H1 (cell line): Measurements from ENCODE around the gene ING4. TPM values are rescaled to one million over a fixed set of nuclear protein-coding genes. Genes with fewer than 3 reads are reported as not detected.

Experiments
- CTCF ChIA-PET: fragments of 300-600 bp; sonication (Branson Sonifier 250); formaldehyde crosslinking; loops from one replicate; lab custom pipeline; 2021; ENCODE audit not compliant: partially characterized antibody; lab: Charles Lee
- POLR2A ChIA-PET: fragments of 300-600 bp; sonication (Branson Sonifier 250); formaldehyde crosslinking; loops from one replicate; lab custom pipeline; 2021; ENCODE audit warnings: inconsistent platforms; ENCODE audit not compliant: partially characterized antibody; lab: Charles Lee
- DNase-seq, 2 experiments: peaks; one replicate each; pipeline versions ENCODE4 v3.0.0 to v3.0.0-alpha.2; 2010 to 2022; ENCODE audit warnings: low spot score in 2 of 2, low read depth in 1 of 2, mixed read lengths in 1 of 2
- FAIRE-seq: peaks from 2 replicates; lab custom pipeline; 2011; peaks lifted over from hg19 to GRCh38; lab: Jason Lieb, UNC
- H2AFZ ChIP-seq: 2 replicates; pipeline ENCODE4 v1.8.1; 2012; ENCODE audit warnings: low read length, inconsistent platforms
- H2AK5ac ChIP-seq: 2 replicates; pipeline ENCODE4 v1.6.1; 2013; ENCODE audit warnings: low read depth, low read length
- H2BK120ac ChIP-seq: replicated peaks from 2 replicates; pipeline ENCODE3; 2013; ENCODE audit warnings: low read depth, low read length, inconsistent platforms
- H2BK12ac ChIP-seq: 2 replicates; pipeline ENCODE4 v1.6.1; 2013; ENCODE audit warnings: low read depth, low read length
- H2BK15ac ChIP-seq: 2 replicates; pipeline ENCODE4 v1.6.1; 2013; ENCODE audit warnings: low read length
- H2BK20ac ChIP-seq: 2 replicates; pipeline ENCODE4 v1.6.1; 2013; ENCODE audit warnings: low read length
- H2BK5ac ChIP-seq: 2 replicates; pipeline ENCODE4 v1.6.1; 2013; ENCODE audit warnings: low read depth, low read length
- H3K14ac ChIP-seq: 2 replicates; pipeline ENCODE4 v1.6.1; 2013; ENCODE audit warnings: inconsistent platforms; ENCODE audit not compliant: insufficient read length
- H3K18ac ChIP-seq: 2 replicates; pipeline ENCODE4 v1.6.1; 2013; ENCODE audit warnings: low read length; ENCODE audit errors: extremely low read depth
- H3K23ac ChIP-seq: 2 replicates; pipeline ENCODE4 v1.6.1; 2013; ENCODE audit warnings: inconsistent platforms; ENCODE audit not compliant: insufficient read length
- H3K23me2 ChIP-seq: 2 replicates; pipeline ENCODE4 v1.6.1; 2013; ENCODE audit warnings: low read depth, low read length
- H3K27ac ChIP-seq: 2 replicates; pipeline ENCODE4 v1.6.1; 2011; ENCODE audit warnings: low read depth, low read length, inconsistent platforms
- H3K27me3 ChIP-seq, 4 experiments: replicated peaks in 1 of 4; 1 replicate in 1 of 4; 2 replicates in 3 of 4; pipeline versions ENCODE4 v1.6.1 to v1.8.1; 2011 to 2013; ENCODE audit warnings: low read length in 3 of 4, mild to moderate bottlenecking in 3 of 4, inconsistent platforms in 2 of 4, mixed read lengths in 2 of 4, moderate library complexity in 1 of 4; ENCODE audit not compliant: control insufficient read depth in 3 of 4, insufficient read depth in 3 of 4; ENCODE audit errors: extremely low read depth in 1 of 4
- H3K36me3 ChIP-seq, 4 experiments: 2 replicates each; pipeline versions ENCODE4 v1.6.1 to v1.8.1; 2011 to 2013; ENCODE audit warnings: mild to moderate bottlenecking in 4 of 4, low read length in 3 of 4, moderate library complexity in 2 of 4, control low read depth in 1 of 4, inconsistent platforms in 1 of 4; ENCODE audit not compliant: insufficient read depth in 4 of 4, control insufficient read depth in 2 of 4
- H3K4ac ChIP-seq: replicated peaks from 2 replicates; pipeline ENCODE3; 2013; ENCODE audit warnings: low read length, low read depth, mixed read lengths, inconsistent platforms; ENCODE audit not compliant: insufficient read length
- H3K4me1 ChIP-seq, 4 experiments: replicated peaks in 1 of 4; 1 replicate in 1 of 4; 2 replicates in 3 of 4; pipeline versions ENCODE4 v1.6.1 to v1.8.1; 2011 to 2013; ENCODE audit warnings: low read length in 3 of 4, inconsistent platforms in 2 of 4, mixed read lengths in 1 of 4; ENCODE audit not compliant: insufficient read depth in 4 of 4, control insufficient read depth in 3 of 4
- H3K4me2 ChIP-seq, 2 experiments: 2 replicates each; pipeline versions ENCODE4 v1.6.1 to v1.8.1; 2011 to 2013; ENCODE audit warnings: low read depth in 2 of 2, low read length in 2 of 2, control low read depth in 1 of 2, inconsistent platforms in 1 of 2, mild to moderate bottlenecking in 1 of 2; ENCODE audit not compliant: insufficient read depth in 1 of 2
- H3K4me3 ChIP-seq, 4 experiments: fragments of 200-600, 300-600 bp in 1 of 4; sonication (generic), shearing (Covaris generic), sonication (Bioruptor Twin) in 1 of 4; 2 replicates each; pipeline versions ENCODE4 v1.5.1 to v1.8.1; 2011 to 2016; ENCODE audit warnings: low read length in 4 of 4, low read depth in 3 of 4, control low read depth in 2 of 4, inconsistent platforms in 2 of 4, mild to moderate bottlenecking in 2 of 4, mixed read lengths in 1 of 4, moderate library complexity in 1 of 4; ENCODE audit not compliant: insufficient read depth in 2 of 4; ENCODE audit errors: extremely low read depth in 1 of 4
- H3K56ac ChIP-seq: replicated peaks from 2 replicates; pipeline ENCODE3; 2013; ENCODE audit warnings: low read depth, mild to moderate bottlenecking, mixed read lengths, low read length, inconsistent platforms; ENCODE audit not compliant: insufficient read length
- H3K79me1 ChIP-seq: 2 replicates; pipeline ENCODE4 v1.6.1; 2013; ENCODE audit warnings: low read depth, low read length, control low read depth
- H3K79me2 ChIP-seq, 2 experiments: 2 replicates each; pipeline versions ENCODE4 v1.6.1 to v1.8.1; 2012 to 2013; ENCODE audit warnings: low read length in 2 of 2, mild to moderate bottlenecking in 2 of 2, inconsistent platforms in 1 of 2; ENCODE audit not compliant: insufficient read depth in 2 of 2, control insufficient read depth in 1 of 2
- H3K9ac ChIP-seq, 4 experiments: replicated peaks in 1 of 4; 1 replicate in 1 of 4; 2 replicates in 3 of 4; pipeline versions ENCODE4 v1.6.1 to v1.8.1; 2011 to 2013; ENCODE audit warnings: low read depth in 3 of 4, low read length in 3 of 4, control low read depth in 2 of 4, mild to moderate bottlenecking in 2 of 4, moderate library complexity in 2 of 4, inconsistent platforms in 1 of 4; ENCODE audit errors: extremely low read depth in 1 of 4
- H3K9me3 ChIP-seq, 2 experiments: 2 replicates each; pipeline versions ENCODE4 v1.6.1 to v1.8.1; 2012 to 2013; ENCODE audit warnings: mild to moderate bottlenecking in 2 of 2, moderate library complexity in 2 of 2, control low read depth in 1 of 2, inconsistent platforms in 1 of 2, low read depth in 1 of 2, low read length in 1 of 2, mixed read lengths in 1 of 2; ENCODE audit not compliant: insufficient read depth in 2 of 2
- H4K20me1 ChIP-seq, 2 experiments: replicated peaks in 1 of 2; 2 replicates each; pipeline versions ENCODE3 to v1.8.1; 2011 to 2013; ENCODE audit warnings: inconsistent platforms in 2 of 2, low read length in 2 of 2, mild to moderate bottlenecking in 1 of 2; ENCODE audit not compliant: insufficient read depth in 2 of 2, control insufficient read depth in 1 of 2
- H4K5ac ChIP-seq: 2 replicates; pipeline ENCODE4 v1.6.1; 2013; ENCODE audit warnings: low read length, low read depth, mixed read lengths, inconsistent platforms; ENCODE audit not compliant: insufficient read length
- H4K8ac ChIP-seq: 2 replicates; pipeline ENCODE4 v1.8.0; 2013; ENCODE audit warnings: mild to moderate bottlenecking, moderate library complexity, low read length, inconsistent platforms; ENCODE audit not compliant: insufficient read depth; ENCODE audit errors: extremely low read depth
- H4K91ac ChIP-seq: replicated peaks from 2 replicates; pipeline ENCODE3; 2013; ENCODE audit warnings: low read length, mixed read lengths, inconsistent platforms; ENCODE audit not compliant: insufficient read length
- ASH2L ChIP-seq: fragments of 200-600, 300-600 bp; sonication (generic); IDR thresholded peaks from one replicate; pipeline ENCODE4 v1.7.1; 2017; ENCODE audit warnings: low read length
- BACH1 ChIP-seq: IDR thresholded peaks from 2 replicates; pipeline ENCODE4 v1.6.1; 2012; ENCODE audit warnings: low read length, improper control_type of control experiment
- GTF2F1 ChIP-seq: IDR thresholded peaks from 2 replicates; pipeline ENCODE4 v1.6.1; 2012; ENCODE audit warnings: low read depth, low read length, improper control_type of control experiment, borderline replicate concordance
- JUND ChIP-seq: IDR thresholded peaks from 2 replicates; pipeline ENCODE4 v1.6.1; 2011; ENCODE audit warnings: mild to moderate bottlenecking, improper control_type of control experiment, low read length
- KDM4A ChIP-seq: IDR thresholded peaks from one replicate; pipeline ENCODE4 v1.7.1; 2012; ENCODE audit warnings: low read depth, mild to moderate bottlenecking, moderate library complexity, low read length, inconsistent platforms; ENCODE audit not compliant: severe bottlenecking
- POLR2A ChIP-seq, 2 experiments: IDR thresholded peaks; 1 replicate in 1 of 2; 2 replicates in 1 of 2; pipeline ENCODE4 v1.6.1; 2011; ENCODE audit warnings: low read depth in 2 of 2, low read length in 2 of 2, mild to moderate bottlenecking in 2 of 2; ENCODE audit errors: control extremely low read depth in 1 of 2
- RBBP5 ChIP-seq: IDR thresholded peaks from 2 replicates; pipeline ENCODE4 v1.7.1; 2012; ENCODE audit warnings: low read depth, mild to moderate bottlenecking, inconsistent platforms, low read length, moderate library complexity, borderline replicate concordance
- SP2 ChIP-seq: IDR thresholded peaks from 2 replicates; pipeline ENCODE4 v1.6.1; 2012; ENCODE audit warnings: mild to moderate bottlenecking, low read length, inconsistent platforms
- TEAD4 ChIP-seq: IDR thresholded peaks from 2 replicates; pipeline ENCODE4 v1.6.1; 2012; ENCODE audit warnings: low read depth, low read length, inconsistent platforms, mixed read lengths
- YY1 ChIP-seq: IDR thresholded peaks from 2 replicates; pipeline ENCODE4 v1.6.1; 2011; ENCODE audit warnings: low read depth, mild to moderate bottlenecking, low read length
- ZNF274 ChIP-seq: IDR thresholded peaks from 2 replicates; pipeline ENCODE4 v1.7.0; 2012; ENCODE audit warnings: low read length, borderline replicate concordance; ENCODE audit errors: extremely low read depth
- WGBS, 2 experiments: shearing (Covaris generic) in 1 of 2; methylation state at CpG; one replicate each; pipeline versions ENCODE4 v1.1.6 to v1.1.7; 2013 to 2015; ENCODE audit warnings: low lambda C conversion rate in 2 of 2, mixed read lengths in 2 of 2, inconsistent platforms in 1 of 2, low coverage in 1 of 2, missing lambda C conversion rate in 1 of 2; ENCODE audit not compliant: insufficient replicate concordance in 2 of 2, insufficient coverage in 1 of 2, insufficient read length in 1 of 2; ENCODE audit errors: extremely low coverage in 1 of 2, missing lambda C conversion rate in 1 of 2; 5-methylcytosine and 5-hydroxymethylcytosine counted together
- polyA plus RNA-seq, 7 experiments: library from polyadenylated mRNA; depleted of rRNA in 3 of 7; stranded (reverse) in 5 of 7; unstranded in 2 of 7; fragments of >200 nt in 5 of 7; fragments of 200-250 nt in 2 of 7; gene quantifications; 1 replicate in 5 of 7; 2 replicates in 1 of 7; 4 replicates in 1 of 7; pipeline versions ENCODE4 v1.2.1 to v1.2.3, GENCODE V29; 2011 to 2013; ENCODE audit warnings: missing spikeins in 2 of 7, mixed read lengths in 2 of 7
- total RNA-seq: library from RNA; stranded (reverse); fragmentation: NEBNext Ultra II Directional; extraction: Animal tissue kit (Norgen Biotek cat#: 25700); gene quantifications from 2 replicates; pipeline ENCODE4 v1.2.1, GENCODE V29; 2021

Gene ING4
- total and polyA plus RNA-seq, 2 of the 8 experiments (the other 6 are each of a cell fraction or from before 2014, with no cell fraction given): 22.9 to 28.6 TPM

GRCh38 chr12:6613015-6613775 lies 49.7 kb downstream of the ING4 start:
- H3K9ac ChIP-seq: peak overlapping the region in 3 of 4 experiments; percentile 53 to 75 (median 66); a peak in 6 of 7 replicates
- no peaks in the 10 kb centered on the region for H3K79me1 ChIP-seq
- no peaks in the 10 kb centered on the region for H3K9me3 ChIP-seq
- peak overlapping the region; percentile 20 to 56 (median 23); a peak in 5 of 8 replicates for H3K4me3 ChIP-seq
- H4K8ac ChIP-seq: 0 out of 2 replicates have a peak overlapping the region, but pooled peaks have one; percentile 54
- H4K5ac ChIP-seq: peak overlapping the region; percentile 92
- H2BK5ac ChIP-seq: peak overlapping the region; percentile 79
- H3K4me1 ChIP-seq: peaks cover 15 to 21% (median 17%) of the 10 kb centered on the region in 4 experiments
- H3K23me2 ChIP-seq: peaks cover 3% of the 10 kb centered on the region; the same call in 1 of the 2 replicates
- no peaks in the 10 kb centered on the region for H4K20me1 ChIP-seq
- peak overlapping the region; percentile 82 for H3K56ac ChIP-seq
- peak overlapping the region; percentile 91 for H2BK120ac ChIP-seq
- H3K14ac ChIP-seq: no peak overlapping the region
- peak overlapping the region; percentile 69 for H2BK12ac ChIP-seq
- H3K27ac ChIP-seq: peak overlapping the region; percentile 91
- TF ChIP-seq TEAD4: 0 out of 2 replicates have a peak, but pooled peaks have one; percentile 32
- TF ChIP-seq RBBP5: peak; percentile 88
- no peak for TF ChIP-seq YY1
- no peak for TF ChIP-seq GTF2F1
- no peak for TF ChIP-seq ASH2L
- TF ChIP-seq SP2: no peak
- TF ChIP-seq BACH1: no peak
- TF ChIP-seq POLR2A (IDR thresholded peaks at IDR 0.05; ENCODE audit: control extremely low read depth in 1 of 2, low read depth in 2 of 2, low read length in 2 of 2): no peak
- no peak for TF ChIP-seq JUND
- no peak for TF ChIP-seq ZNF274
- TF ChIP-seq KDM4A: peak; percentile 17
- no peak overlapping the region for H2AFZ ChIP-seq
- peak overlapping the region; percentile 76 to 89 for H3K4me2 ChIP-seq
- H4K91ac ChIP-seq: peak overlapping the region; percentile 99
- H3K4ac ChIP-seq: peak overlapping the region; percentile 69
- FAIRE-seq (no peak), DNase-seq (no peak)
- H2AK5ac ChIP-seq: no peak overlapping the region
- CTCF ChIA-PET: interaction anchor here (0.6 to 3.1 kb wide), 23 partner anchors 8 to 259 kb away, joined by 3 to 18 read pairs (median 4); partner anchors contain the start of genes ACRBP, LPAR5 and PTMS
- 11% methylated on average over 11 of the region's 17 CpGs; no CpG with 5 or more reads in 1 of the 2 experiments for WGBS, 2 experiments
- peak overlapping the region; percentile 74; the same call in 1 of the 2 replicates for H2BK20ac ChIP-seq
- no peaks in the 10 kb centered on the region for H3K79me2 ChIP-seq
- POLR2A ChIA-PET: interaction anchor here (0.6 to 4.4 kb wide), 30 partner anchors 8 to 331 kb away, joined by 3 to 24 read pairs (median 4); partner anchors contain the start of genes C12orf57, GAPDH, MLF2 and RNU7-1
- no peaks in the 10 kb centered on the region for H3K27me3 ChIP-seq
- no peaks in the 10 kb centered on the region for H3K36me3 ChIP-seq
- peak overlapping the region; percentile 74; the same call in 1 of the 2 replicates for H2BK15ac ChIP-seq
- no peak overlapping the region for H3K23ac ChIP-seq
- peak overlapping the region; percentile 94 for H3K18ac ChIP-seq
